22Rv1 (cell line): ENCODE data around the gene PRR36.
A peak's percentile ranks its signal among the peaks of the same experiment; 100 is the strongest.

Experiments
- H3K27ac ChIP-seq: fragments of 450-650 bp; 2 replicates; pipeline ENCODE4 v1.5.1; 2017
- CTCF ChIP-seq: fragments of 450-650 bp; IDR thresholded peaks from 2 replicates; pipeline ENCODE4 v1.5.1; 2017; ENCODE audit warnings: mild to moderate bottlenecking
- ZFX ChIP-seq: fragments of 450-650 bp; IDR thresholded peaks from 2 replicates; pipeline ENCODE4 v1.6.1; 2017; ENCODE audit warnings: antibody characterized with exemption, borderline replicate concordance

PRR36 gene

GRCh38 chr19:7842661-7843294 lies 31.4 kb downstream of the PRR36 start:
- TF ChIP-seq ZFX (no peak), CTCF (no peak)
- H3K27ac ChIP-seq, result no peak overlapping the region

GRCh38 chr19:7841751-7842660 lies 32.2 kb downstream of the PRR36 start:
- no peak overlapping the region for H3K27ac ChIP-seq
- TF ChIP-seq ZFX (no peak), CTCF (no peak)

- H3K27ac ChIP-seq, result no peak overlapping the region
- TF ChIP-seq CTCF, result no peak
- TF ChIP-seq ZFX, result no peak
These were observed 33.6 kb downstream of the PRR36 start for GRCh38 chr19:7840629-7841028.

GRCh38 chr19:7839476-7839875 lies 34.7 kb downstream of the PRR36 start:
- no peak overlapping the region for H3K27ac ChIP-seq
- TF ChIP-seq CTCF, result no peak
- TF ChIP-seq ZFX, result no peak

GRCh38 chr19:7833225-7834099 lies 40.7 kb downstream of the PRR36 start:
- H3K27ac ChIP-seq, result peak overlapping the region; percentile 60
- TF ChIP-seq CTCF (no peak), ZFX (no peak)

- peak overlapping the region; percentile 60 for H3K27ac ChIP-seq
- TF ChIP-seq ZFX, result no peak
- no peak for TF ChIP-seq CTCF
These were observed 41.4 kb downstream of the PRR36 start for GRCh38 chr19:7832781-7833180.
